ENCODE data around the gene SLC30A7. TPM values are rescaled to one million over a fixed set of nuclear protein-coding genes. Genes with fewer than 3 reads are reported as not detected.

Gene SLC30A7
- total and polyA plus RNA-seq, 4 donors: 6.0 to 38.9 (median 10.9) TPM

GRCh38 chr1:101022294-101022693, 126.4 kb downstream of the SLC30A7 start:
- H3K9me3 ChIP-seq (ENCODE audit: control insufficient read depth in 4 of 4, low read length in 3 of 4): no peaks in the 10 kb centered on the region
- no peaks in the 10 kb centered on the region for H3K27me3 ChIP-seq (ENCODE audit: control insufficient read depth in 4 of 4, insufficient read depth in 4 of 4, low read length in 3 of 4)
- DNase-seq (ENCODE audit: low spot score): no peak
- H3K36me3 ChIP-seq (ENCODE audit: control insufficient read depth in 4 of 4, insufficient read depth in 3 of 4, low read depth in 1 of 4, low read length in 3 of 4): peaks cover 0 to 3% (median 0%) of the 10 kb centered on the region in 4 donors
- 86% methylated on average over 3 of the region's 3 CpGs for WGBS
- no peak overlapping the region for H3K4me3 ChIP-seq (ENCODE audit: low read depth in 1 of 3, low read length in 3 of 3)
- no peak overlapping the region for H3K27ac ChIP-seq (ENCODE audit: low read depth in 1 of 2, low read length in 2 of 2)
- no peak overlapping the region for H3K9ac ChIP-seq (ENCODE audit: low read depth in 1 of 2, low read length in 2 of 2)
- no peak for TF ChIP-seq GABPA (IDR thresholded peaks at IDR 0.05 in 1 of 2, conservative IDR thresholded peaks at IDR 0.05 in 1 of 2)
- TF ChIP-seq FOXA1 (IDR thresholded peaks at IDR 0.05): no peak
- no peak for TF ChIP-seq RXRA (IDR thresholded peaks at IDR 0.05)
- TF ChIP-seq CTCF (IDR thresholded peaks at IDR 0.05; ENCODE audit: low read depth, low read length, missing input control): no peak
- TF ChIP-seq ZBTB33 (IDR thresholded peaks at IDR 0.05): no peak
- TF ChIP-seq REST (IDR thresholded peaks at IDR 0.05): no peak
- TF ChIP-seq YY1 (IDR thresholded peaks at IDR 0.05): no peak
- H3K4me1 ChIP-seq (ENCODE audit: control insufficient read depth in 4 of 4, insufficient read depth in 4 of 4, low read length in 3 of 4): peaks cover 4 to 16% (median 11%) of the 10 kb centered on the region in 4 donors

- Histone ChIP-seq H3K36me3 (ENCODE audit: control insufficient read depth in 4 of 4, insufficient read depth in 3 of 4, low read depth in 1 of 4, low read length in 3 of 4) (peaks cover 0 to 3% (median 0%) of the 10 kb centered on the region in 4 donors), H3K9me3 (ENCODE audit: control insufficient read depth in 4 of 4, low read length in 3 of 4) (no peaks in the 10 kb centered on the region), H3K9ac (ENCODE audit: low read depth in 1 of 2, low read length in 2 of 2) (peak overlapping the region; percentile 69 to 77), H3K4me1 (ENCODE audit: control insufficient read depth in 4 of 4, insufficient read depth in 4 of 4, low read length in 3 of 4) (peaks cover 4 to 19% (median 16%) of the 10 kb centered on the region in 4 donors), H3K27ac (ENCODE audit: low read depth in 1 of 2, low read length in 2 of 2) (peak overlapping the region; percentile 89 to 90), H3K4me3 (ENCODE audit: low read depth in 1 of 3, low read length in 3 of 3) (peak overlapping the region; percentile 65 to 92 (median 92)), H3K27me3 (ENCODE audit: control insufficient read depth in 4 of 4, insufficient read depth in 4 of 4, low read length in 3 of 4) (no peaks in the 10 kb centered on the region)
- under 1% methylated on average over 9 of the region's 9 CpGs for WGBS
- DNase-seq (ENCODE audit: low spot score): peak; percentile 39
- TF ChIP-seq ATF3 (IDR thresholded peaks at IDR 0.05): no peak
- TF ChIP-seq FOXA2 (IDR thresholded peaks at IDR 0.05): no peak
- TF ChIP-seq REST (IDR thresholded peaks at IDR 0.05): no peak
- no peak for TF ChIP-seq HNF4G (IDR thresholded peaks at IDR 0.05)
Observed at GRCh38 chr1:101025283-101025656, 129.4 kb downstream of the SLC30A7 start.

All from liver (tissue), 9 donors.